HG02840 (cell line): ENCODE measurements around the gene LRP1.

Source experiments
- ATAC-seq: cut with Tn5 transposase; IDR thresholded peaks from one replicate; pipeline ENCODE4 v1.9.1; 2021; ENCODE audit warnings: mild to moderate bottlenecking, moderate library complexity, moderate number of reproducible peaks; ENCODE audit not compliant: unreplicated experiment, low FRiP score

Gene LRP1

GRCh38 chr12:57093415-57094207, 34.7 kb upstream of the LRP1 start:
- no peak for ATAC-seq

- ATAC-seq, result no peak
These were observed 33.8 kb upstream of the LRP1 start for GRCh38 chr12:57094208-57095160.

GRCh38 chr12:57095440-57095839, 32.8 kb upstream of the LRP1 start:
- ATAC-seq, result no peak

- ATAC-seq, result no peak
These were observed 32.1 kb upstream of the LRP1 start for GRCh38 chr12:57096099-57096572.

- no peak for ATAC-seq
These were observed 31.3 kb upstream of the LRP1 start for GRCh38 chr12:57096748-57097553.

GRCh38 chr12:57097554-57097835, 30.8 kb upstream of the LRP1 start:
- ATAC-seq, result no peak

GRCh38 chr12:57098546-57098945, 29.7 kb upstream of the LRP1 start:
- no peak for ATAC-seq

GRCh38 chr12:57099047-57099714, 29.1 kb upstream of the LRP1 start:
- ATAC-seq, result no peak

GRCh38 chr12:57099766-57100165, 28.5 kb upstream of the LRP1 start:
- no peak for ATAC-seq

GRCh38 chr12:57101892-57102695, 26.2 kb upstream of the LRP1 start:
- ATAC-seq, result no peak

- ATAC-seq, result no peak
These were observed 24.4 kb upstream of the LRP1 start for GRCh38 chr12:57103856-57104255.

GRCh38 chr12:57104292-57104910, 23.9 kb upstream of the LRP1 start:
- ATAC-seq, result no peak

GRCh38 chr12:57105011-57105753, 23.1 kb upstream of the LRP1 start:
- ATAC-seq, result no peak

- no peak for ATAC-seq
These were observed 22.1 kb upstream of the LRP1 start for GRCh38 chr12:57106021-57106708.

- ATAC-seq, result no peak
These were observed 20.7 kb upstream of the LRP1 start for GRCh38 chr12:57107456-57108155.

GRCh38 chr12:57109207-57110103, 18.8 kb upstream of the LRP1 start:
- no peak for ATAC-seq
